Uterus (tissue), 2 donors: ENCODE results near the gene MED8.

Source experiments
- POLR2A ChIP-seq, 2 donors: fragments of 450-650 bp; IDR thresholded peaks; one replicate each; pipeline ENCODE4 v1.6.1; 2016; ENCODE audit warnings: antibody characterized with exemption in 2 of 2, mild to moderate bottlenecking in 1 of 2, moderate library complexity in 1 of 2
- TF ChIP-seq, protein P1 (sequence below), 4 experiments: fragments of 200-600 bp in 2 of 4; fragments of 450-650 bp in 2 of 4; sonication (generic) in 2 of 4; IDR thresholded peaks; one replicate each; pipeline ENCODE4 v1.5.1; 2016 to 2019; ENCODE audit warnings: antibody characterized with exemption in 4 of 4, mild to moderate bottlenecking in 2 of 4, moderate library complexity in 1 of 4

DNA sequence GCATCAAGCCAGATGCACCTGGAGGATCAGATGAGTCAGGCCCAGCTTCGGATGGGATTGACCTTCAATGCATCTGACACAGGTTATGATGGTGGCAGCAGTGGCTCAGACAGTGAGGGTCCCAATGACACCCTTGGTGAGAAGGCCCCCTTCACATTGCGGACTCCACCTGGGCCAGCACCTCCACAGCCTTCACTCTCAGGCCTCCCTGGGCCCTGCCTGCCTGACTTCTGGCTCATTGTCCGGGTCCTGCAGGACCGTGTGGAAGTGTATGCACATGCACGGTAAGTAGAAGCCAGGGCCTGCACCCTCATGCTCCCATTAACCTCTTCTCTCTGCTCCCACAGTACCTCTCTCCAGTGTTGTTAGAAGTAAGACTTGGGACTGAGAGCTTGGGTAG lies 43.3 kb upstream of the MED8 start:
- TF ChIP-seq POLR2A (IDR thresholded peaks at IDR 0.05) = no peak
- TF ChIP-seq, protein P1, sequence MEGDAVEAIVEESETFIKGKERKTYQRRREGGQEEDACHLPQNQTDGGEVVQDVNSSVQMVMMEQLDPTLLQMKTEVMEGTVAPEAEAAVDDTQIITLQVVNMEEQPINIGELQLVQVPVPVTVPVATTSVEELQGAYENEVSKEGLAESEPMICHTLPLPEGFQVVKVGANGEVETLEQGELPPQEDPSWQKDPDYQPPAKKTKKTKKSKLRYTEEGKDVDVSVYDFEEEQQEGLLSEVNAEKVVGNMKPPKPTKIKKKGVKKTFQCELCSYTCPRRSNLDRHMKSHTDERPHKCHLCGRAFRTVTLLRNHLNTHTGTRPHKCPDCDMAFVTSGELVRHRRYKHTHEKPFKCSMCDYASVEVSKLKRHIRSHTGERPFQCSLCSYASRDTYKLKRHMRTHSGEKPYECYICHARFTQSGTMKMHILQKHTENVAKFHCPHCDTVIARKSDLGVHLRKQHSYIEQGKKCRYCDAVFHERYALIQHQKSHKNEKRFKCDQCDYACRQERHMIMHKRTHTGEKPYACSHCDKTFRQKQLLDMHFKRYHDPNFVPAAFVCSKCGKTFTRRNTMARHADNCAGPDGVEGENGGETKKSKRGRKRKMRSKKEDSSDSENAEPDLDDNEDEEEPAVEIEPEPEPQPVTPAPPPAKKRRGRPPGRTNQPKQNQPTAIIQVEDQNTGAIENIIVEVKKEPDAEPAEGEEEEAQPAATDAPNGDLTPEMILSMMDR (IDR thresholded peaks at IDR 0.05) = no peak
